ENCODE measurements around the gene GRIFIN. TPM values are rescaled to one million over a fixed set of nuclear protein-coding genes. Genes with fewer than 3 reads are reported as not detected.

The GRIFIN gene
- total RNA-seq, 1 donor from 2014 or later: not detected

GRCh38 chr7:2496375-2496774 lies 20.2 kb upstream of the GRIFIN start:
- Mint-ChIP-seq H3K27ac (peak overlapping the region; percentile 59), H3K36me3 (ENCODE audit: insufficient read depth) (no peaks in the 10 kb centered on the region), H3K27me3 (peaks cover 6% of the 10 kb centered on the region), H3K9me3 (ENCODE audit: low read depth) (no peaks in the 10 kb centered on the region), H3K4me3 (ENCODE audit: low read depth) (no peak overlapping the region), H3K4me1 (ENCODE audit: low read depth) (peaks cover 5% of the 10 kb centered on the region)
- DNase-seq (ENCODE audit: low spot score, unreplicated experiment): no peak
- TF ChIP-seq CTCF (IDR thresholded peaks at IDR 0.05; ENCODE audit: unreplicated experiment): no peak

- no peak for DNase-seq (ENCODE audit: low spot score, unreplicated experiment)
- H3K9me3 Mint-ChIP-seq (ENCODE audit: low read depth): no peaks in the 10 kb centered on the region
- peaks cover 5% of the 10 kb centered on the region for H3K4me1 Mint-ChIP-seq (ENCODE audit: low read depth)
- H3K36me3 Mint-ChIP-seq (ENCODE audit: insufficient read depth): no peaks in the 10 kb centered on the region
- no peak for TF ChIP-seq CTCF (IDR thresholded peaks at IDR 0.05; ENCODE audit: unreplicated experiment)
- H3K27ac Mint-ChIP-seq: no peak overlapping the region
- H3K27me3 Mint-ChIP-seq: peaks cover 4% of the 10 kb centered on the region
- no peak overlapping the region for H3K4me3 Mint-ChIP-seq (ENCODE audit: low read depth)
These were observed 19.5 kb upstream of the GRIFIN start for GRCh38 chr7:2495418-2496299.

GRCh38 chr7:2494191-2495130 lies 18.3 kb upstream of the GRIFIN start:
- Mint-ChIP-seq H3K4me1 (ENCODE audit: low read depth) (peaks cover 2% of the 10 kb centered on the region), H3K9me3 (ENCODE audit: low read depth) (no peaks in the 10 kb centered on the region), H3K36me3 (ENCODE audit: insufficient read depth) (no peaks in the 10 kb centered on the region), H3K27me3 (no peaks in the 10 kb centered on the region), H3K27ac (no peak overlapping the region), H3K4me3 (ENCODE audit: low read depth) (no peak overlapping the region)
- no peak for DNase-seq (ENCODE audit: low spot score, unreplicated experiment)
- no peak for TF ChIP-seq CTCF (IDR thresholded peaks at IDR 0.05; ENCODE audit: unreplicated experiment)

- H3K9me3 Mint-ChIP-seq (ENCODE audit: low read depth): no peaks in the 10 kb centered on the region
- TF ChIP-seq CTCF (IDR thresholded peaks at IDR 0.05; ENCODE audit: unreplicated experiment): no peak
- H3K27ac Mint-ChIP-seq: no peak overlapping the region
- DNase-seq (ENCODE audit: low spot score, unreplicated experiment): no peak
- no peaks in the 10 kb centered on the region for H3K27me3 Mint-ChIP-seq
- H3K36me3 Mint-ChIP-seq (ENCODE audit: insufficient read depth): no peaks in the 10 kb centered on the region
- H3K4me3 Mint-ChIP-seq (ENCODE audit: low read depth): no peak overlapping the region
- H3K4me1 Mint-ChIP-seq (ENCODE audit: low read depth): peaks cover 2% of the 10 kb centered on the region
These were observed 17.3 kb upstream of the GRIFIN start for GRCh38 chr7:2493205-2494164.

Measured in progenitor cell of endocrine pancreas (in vitro differentiated cells).